C4-2B (cell line): ENCODE results near the gene GHR.

Source experiments
- CTCF ChIP-seq: fragments of 450-650 bp; conservative IDR thresholded peaks from 2 replicates; pipeline ENCODE4 v1.5.1; 2017; ENCODE audit warnings: mild to moderate bottlenecking
- ZFX ChIP-seq: fragments of 450-650 bp; IDR thresholded peaks from 2 replicates; pipeline ENCODE4 v1.6.1; 2017

- no peak for TF ChIP-seq CTCF
- TF ChIP-seq ZFX = no peak
These were observed 67.6 kb downstream of the GHR start for GRCh38 chr5:42490831-42491230.
